GM03348 (cell line): ENCODE data around the gene KCNH8.

Source experiments
- DNase-seq: peaks from one replicate; pipeline ENCODE4 v3.0.0; 2012; ENCODE audit warnings: low spot score

Gene KCNH8

DNA sequence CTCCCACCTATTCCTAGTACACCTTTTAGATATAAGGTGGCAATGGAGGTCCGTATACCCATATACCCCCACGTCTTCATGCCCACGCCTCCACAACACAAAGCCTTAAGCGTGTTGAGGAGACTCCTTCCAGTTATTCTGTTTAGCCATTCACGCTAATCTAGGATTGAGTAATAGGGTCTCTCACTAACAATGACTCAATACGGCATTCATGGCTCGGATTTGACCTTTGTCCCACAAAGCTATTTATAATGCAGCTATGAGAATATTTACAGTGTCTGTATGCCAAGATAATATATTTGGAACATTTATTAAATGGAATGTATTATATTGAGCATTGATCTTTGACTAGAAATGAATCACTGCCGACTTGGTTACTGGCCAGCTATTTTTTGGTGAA is 215.8 kb downstream of the KCNH8 start:
- DNase-seq, result no peak

DNA sequence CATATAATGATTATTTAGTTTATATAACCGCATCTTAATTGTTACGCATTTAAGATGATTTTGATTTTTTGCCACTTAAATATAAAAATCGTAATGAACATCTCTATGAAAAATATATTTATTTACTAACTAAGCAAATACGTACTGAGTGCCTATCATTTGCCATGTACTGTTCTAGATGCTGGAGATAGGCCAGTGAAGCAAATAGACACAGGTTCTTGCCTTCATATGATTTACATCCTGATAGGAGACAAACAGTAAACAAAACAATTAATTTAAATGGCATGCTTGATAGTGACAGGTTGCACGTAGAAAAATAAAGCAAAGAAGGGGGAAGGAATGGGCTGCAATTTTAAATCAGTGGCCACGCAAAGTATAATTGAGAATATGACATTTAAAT is 217.2 kb downstream of the KCNH8 start:
- no peak for DNase-seq

DNA sequence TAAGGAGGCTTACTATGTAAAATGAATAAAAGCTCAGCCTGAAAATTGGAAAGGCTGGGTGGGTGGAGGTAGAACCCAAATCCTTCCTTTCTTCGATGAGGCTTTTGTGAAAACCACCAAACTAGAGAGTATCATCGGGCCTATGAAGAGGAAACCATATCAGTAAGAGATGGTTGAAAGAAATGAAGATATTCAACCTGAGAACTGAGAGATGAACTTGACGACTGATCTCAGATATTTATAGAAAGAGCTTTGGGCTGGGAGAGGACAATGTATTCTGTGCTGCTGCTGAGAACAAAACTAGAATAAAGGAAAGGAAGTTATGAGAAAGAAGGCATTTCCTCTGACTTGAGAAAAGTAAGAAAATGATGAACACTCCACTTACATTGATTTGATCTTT is 236.6 kb downstream of the KCNH8 start:
- DNase-seq, result no peak

DNA sequence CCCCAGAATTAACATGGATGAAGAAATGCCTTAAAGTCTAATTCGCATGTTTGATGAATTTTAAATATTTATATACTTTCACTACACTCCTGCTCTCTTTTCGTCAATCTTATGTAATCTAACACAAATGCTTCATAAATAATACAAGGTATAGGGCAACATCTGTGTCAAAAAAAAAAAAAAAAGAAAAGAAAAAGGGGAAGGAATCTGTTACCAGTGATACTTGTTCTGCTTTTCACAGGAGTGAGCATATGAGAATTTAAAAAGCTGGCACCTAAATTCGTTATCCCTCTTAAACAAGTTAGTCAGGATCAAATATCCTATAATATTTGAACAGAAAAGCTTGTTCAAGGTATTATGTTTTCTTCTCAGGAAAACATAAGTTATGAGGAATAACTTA is 243.8 kb downstream of the KCNH8 start:
- no peak for DNase-seq

DNA sequence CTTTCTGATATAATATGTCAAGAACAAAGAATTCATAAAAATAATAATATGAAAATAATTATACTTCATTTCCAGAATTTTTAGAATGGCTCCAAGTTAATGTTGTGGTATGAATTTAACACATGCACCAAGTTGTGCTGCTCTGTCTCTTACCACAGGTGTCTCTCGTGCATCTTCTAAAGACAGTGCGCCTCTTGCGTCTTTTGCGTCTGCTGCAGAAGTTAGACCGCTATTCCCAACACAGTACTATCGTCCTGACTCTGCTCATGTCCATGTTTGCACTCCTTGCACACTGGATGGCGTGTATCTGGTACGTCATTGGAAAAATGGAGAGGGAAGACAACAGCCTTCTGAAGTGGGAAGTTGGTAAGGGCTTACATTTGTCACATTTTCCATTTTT is 246.6 kb downstream of the KCNH8 start:
- no peak for DNase-seq

DNA sequence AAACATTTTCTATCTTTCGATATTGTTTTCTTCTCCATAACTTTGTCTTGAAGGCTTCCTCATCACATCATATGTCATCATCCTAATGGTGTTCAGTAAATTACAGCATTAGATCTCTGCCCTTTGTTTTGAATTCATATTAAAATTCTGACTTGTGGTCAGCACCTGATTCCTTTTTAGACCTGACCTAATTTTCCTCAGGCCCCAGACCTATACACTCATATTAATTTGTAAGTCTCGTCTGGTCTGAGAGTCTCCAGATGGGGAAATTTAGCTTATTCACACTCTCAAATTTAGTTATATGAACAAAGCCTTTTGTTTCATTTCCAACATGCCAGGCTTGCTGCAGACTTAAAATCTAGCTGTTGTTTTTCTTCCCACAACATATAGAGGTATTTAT is 248.4 kb downstream of the KCNH8 start:
- no peak for DNase-seq

DNA sequence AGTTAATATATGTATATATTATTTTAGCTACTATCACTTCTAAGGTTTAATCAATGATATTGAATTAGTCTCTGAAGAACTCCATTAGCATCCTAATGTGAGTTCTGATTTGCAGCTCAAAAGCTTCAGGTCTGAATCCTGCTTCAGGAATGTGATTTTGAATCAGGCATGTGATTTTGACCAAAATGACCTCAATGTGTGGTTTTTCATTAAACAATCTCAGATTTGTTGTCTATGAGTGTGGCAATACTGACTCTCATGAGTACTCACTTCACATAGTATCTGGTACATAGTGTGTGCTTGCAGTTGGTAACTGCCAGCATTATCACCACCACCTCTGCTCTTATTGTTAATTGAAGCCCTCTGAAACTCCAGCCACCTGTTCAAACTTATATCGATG is 251.0 kb downstream of the KCNH8 start:
- no peak for DNase-seq

DNA sequence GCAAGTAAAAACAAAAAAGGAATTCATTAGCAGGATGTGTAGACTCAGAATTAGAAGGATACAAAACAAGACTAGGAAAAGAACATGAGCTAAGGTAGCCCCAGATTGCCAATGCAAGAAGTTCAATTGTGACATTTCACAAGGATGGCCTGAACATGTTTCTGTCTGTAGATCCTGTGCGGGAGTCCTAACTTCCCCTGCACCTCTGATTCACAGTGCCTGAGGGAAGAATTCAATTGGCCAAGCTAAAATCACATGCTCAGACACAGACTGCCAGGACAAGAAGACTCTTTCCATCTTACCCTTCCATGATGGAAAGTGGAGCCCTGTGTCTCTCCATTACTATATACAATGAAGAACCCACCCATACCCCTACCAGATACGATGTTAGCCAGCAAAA is 251.5 kb downstream of the KCNH8 start:
- no peak for DNase-seq

DNA sequence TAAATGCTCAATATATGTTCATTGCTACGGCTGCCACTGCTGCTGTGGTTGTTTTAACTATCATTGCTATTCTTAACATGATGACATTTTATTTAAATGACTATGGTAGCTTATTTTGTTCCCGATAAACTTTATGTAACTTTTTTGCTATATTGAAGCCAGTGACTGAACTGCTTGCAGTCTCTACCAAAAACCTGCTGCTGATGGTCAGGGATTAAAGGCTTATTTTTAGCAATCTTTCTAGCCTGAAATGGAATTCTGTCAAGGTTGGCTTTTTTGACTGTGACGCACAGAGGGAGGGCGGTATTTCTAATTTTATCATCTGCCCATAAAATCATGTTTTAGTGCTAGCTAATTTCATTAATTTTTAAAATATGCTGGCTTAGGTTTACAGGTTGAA is 271.8 kb downstream of the KCNH8 start:
- no peak for DNase-seq

DNA sequence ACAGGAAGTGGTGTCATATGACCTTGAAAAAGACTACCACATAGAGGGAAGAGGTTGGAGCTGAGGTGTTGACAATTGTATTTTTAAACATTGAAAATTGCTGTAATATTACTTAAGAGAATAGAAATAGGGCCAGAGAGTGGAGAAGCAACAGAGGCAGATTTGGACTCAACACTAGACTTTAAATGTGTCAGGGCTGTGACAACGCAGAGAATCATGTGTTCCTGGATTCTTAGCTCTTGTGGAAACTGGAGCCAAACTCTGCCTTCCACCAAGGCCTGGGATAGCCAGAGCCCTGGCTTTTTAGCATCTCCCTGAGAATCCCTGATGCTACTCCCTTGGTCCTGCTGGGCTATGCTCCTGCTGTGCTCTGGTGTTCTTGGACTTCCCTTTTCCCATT is 277.5 kb downstream of the KCNH8 start:
- no peak for DNase-seq

DNA sequence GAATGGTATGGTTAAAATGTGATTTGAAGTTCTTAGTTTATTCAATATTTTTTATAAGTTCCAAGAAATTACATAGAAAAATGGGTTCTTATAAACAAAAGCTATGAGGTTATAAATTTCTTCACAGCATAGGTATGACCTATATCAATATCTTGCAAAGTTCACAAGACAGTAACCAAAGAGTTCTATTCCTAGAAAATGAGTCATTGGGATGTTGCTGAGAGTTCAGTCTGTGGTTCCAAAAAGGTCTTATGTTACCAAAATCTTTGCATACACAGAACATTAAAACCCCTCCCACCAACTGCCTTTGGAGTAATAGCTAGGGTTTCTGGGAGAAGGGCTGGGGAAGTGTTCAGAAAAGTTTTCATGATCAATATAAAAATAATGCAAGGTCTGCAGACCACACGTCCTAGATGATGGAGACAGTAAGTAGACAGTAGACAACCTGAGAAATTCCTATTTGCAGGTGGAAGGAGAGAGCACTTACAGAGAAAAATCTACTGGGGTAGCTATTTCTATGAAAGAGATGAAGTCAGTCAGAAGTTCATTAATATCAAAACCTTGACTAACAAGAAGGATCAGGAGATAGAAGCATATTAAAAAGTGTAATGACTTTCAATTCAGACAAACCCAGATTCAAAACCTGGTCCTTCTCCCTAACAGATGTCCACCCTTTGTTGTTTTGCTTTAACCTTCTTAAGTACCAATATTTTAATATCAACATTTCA is 279.3 kb downstream of the KCNH8 start:
- no peak for DNase-seq

DNA sequence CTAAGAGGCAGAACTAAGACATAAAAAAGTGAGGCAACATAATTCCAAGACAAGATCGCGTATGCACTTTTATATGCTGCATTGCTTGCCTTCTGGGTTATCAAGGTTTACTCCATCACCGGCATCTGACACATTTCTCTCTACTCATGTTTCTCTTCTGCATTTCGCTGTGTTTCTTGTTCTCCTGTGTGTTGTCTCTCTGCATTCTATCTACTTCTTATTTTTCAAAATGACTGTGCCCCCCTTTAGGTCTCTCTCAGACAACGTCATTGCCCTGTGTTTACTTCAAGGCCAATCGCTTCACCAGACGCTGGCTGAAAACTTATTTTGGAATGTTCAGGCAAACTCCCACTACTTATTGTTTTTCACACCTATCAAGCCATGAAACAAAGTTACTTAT is 280.4 kb downstream of the KCNH8 start:
- DNase-seq, result no peak

DNA sequence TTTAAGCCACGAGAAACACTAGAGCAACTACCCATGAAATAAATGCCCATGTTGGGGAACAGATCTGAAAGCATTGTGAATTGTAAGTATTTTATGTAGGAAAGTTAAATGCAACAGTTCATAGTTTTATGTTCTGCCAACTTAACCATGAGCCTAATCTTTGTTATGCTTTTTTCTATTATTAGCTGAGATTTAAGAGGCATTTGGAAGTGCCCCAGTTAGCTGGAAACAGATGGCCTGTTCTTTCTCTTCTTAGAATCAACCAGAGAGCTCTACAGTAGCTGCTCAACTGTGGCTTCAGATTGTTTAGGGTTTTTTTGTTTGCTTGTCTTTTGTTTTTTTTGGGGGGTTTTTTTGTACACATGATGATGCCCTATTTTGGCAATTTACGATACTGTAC is 284.4 kb downstream of the KCNH8 start:
- DNase-seq, result no peak

DNA sequence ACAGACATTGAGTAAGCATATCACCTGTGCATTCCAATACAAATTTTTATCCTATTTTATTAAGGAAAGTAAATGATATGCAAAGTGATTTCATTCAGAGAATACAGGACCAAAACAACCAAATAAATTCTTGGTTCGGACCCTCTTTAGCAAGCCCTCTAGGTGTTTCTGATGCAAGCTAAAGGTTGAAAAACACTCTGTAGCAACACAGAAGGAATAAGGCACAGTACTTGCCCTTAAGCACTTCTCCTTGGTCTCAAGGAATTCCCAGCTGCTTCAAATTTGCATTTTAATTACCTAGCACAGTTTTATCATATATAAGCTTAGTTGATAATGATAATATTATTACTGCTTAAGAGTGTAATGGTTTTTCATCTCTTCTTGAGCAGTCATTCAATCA is 288.4 kb downstream of the KCNH8 start:
- DNase-seq, result no peak

DNA sequence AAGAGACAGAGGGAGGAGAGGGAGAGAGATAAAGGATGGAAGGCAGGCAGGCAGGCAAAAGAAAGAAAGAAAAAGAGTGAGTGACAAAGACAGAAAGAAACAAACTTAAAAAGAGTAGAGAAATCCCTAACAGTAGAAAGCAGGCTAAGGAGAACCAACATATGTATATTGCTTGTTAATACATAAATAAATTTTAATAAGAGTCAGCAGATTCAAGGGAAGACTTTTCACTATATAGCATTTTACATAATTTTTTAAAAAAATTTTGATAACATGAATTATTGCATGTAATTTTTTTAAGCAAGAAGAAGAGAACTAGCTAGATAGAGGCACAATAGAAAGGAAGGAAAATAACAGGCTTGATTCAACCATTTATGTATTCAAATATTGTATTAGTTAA is 291.6 kb downstream of the KCNH8 start:
- no peak for DNase-seq

DNA sequence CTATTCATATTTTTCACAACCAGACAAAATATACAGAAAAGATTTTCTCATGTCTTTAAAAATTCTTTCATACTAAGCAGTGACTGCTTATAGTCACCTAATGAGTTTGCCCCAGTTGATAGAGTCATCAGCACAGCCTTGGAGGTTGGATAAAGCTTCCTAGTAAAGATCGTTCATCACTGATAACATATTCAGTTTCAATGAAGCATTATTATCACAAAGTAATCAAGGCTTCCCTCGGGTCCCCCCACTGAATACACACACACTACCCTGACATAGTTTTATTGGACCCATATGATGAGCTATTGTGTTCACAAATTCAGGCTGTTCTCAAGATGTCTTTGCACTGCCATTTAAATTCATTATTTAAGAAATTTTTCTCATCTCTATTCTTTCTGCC is 297.8 kb downstream of the KCNH8 start:
- no peak for DNase-seq

DNA sequence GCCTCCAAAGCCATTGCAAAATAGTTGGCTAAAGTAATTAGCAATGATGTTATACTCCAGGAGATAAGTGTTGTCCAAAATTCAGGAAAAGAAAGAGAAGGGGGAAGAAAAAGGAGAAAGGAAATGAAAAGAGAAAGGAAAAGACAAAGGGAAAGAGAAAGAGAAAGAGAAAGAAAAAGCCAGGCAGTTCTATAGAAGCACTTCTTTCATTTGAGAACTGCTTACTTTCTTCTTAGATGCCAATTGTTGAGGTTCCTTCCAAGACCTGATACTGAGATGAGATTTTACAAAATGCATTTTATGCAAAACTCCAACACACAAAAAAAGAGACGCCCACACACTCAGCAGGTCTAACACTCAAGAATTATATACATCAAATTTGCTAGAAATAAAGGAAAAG is 298.4 kb downstream of the KCNH8 start:
- DNase-seq, result no peak

DNA sequence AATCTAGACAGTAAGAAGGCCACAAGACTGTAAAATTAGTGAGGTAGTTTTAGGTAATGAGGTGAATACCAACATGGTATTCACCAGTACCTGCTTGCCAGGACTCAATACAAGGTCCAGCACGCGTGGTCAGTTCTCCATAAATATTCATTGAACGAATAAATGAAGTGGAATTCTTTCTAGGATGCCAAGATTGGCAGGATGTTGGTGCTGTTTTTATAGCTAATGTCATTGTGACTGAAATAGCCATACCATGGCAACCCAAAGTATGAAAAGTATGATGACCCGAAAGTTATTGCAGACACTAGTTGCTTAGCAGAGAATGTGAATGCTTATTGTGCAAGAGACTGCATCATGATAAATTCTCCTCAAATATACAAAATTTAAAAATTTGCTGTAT is 307.2 kb downstream of the KCNH8 start:
- no peak for DNase-seq

DNA sequence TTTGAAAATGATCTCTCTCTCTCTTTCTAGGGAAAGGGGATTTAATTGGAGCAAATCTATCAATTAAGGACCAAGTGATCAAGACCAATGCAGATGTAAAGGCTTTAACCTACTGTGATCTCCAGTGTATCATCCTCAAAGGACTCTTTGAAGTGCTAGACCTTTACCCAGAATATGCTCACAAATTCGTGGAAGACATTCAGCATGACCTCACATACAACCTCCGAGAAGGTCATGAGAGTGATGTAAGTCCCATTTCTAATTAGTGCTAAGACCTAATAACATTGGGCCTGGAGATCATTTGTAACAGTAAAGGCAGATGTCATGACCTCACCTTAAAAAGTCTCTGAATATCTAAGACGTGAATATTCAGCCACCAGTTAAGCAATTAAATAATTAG is 308.4 kb downstream of the KCNH8 start:
- no peak for DNase-seq

DNA sequence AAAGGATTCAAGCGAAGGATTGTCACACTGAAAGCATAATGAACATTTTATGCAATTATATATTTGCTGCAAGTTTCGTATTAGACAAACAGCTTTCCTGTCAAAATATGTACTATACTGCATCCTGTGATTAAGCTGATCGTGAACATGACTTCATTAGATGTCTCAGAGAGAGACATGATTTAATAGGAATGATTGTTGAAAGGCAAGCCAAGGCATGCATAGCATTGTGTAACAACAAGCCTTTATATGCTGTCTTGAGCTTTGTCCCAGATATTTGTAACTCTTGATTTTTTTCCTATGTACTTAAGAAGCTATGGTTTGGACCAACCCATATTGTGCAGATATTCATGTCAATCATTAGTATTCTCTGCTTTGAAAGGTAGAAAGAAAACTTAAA is 309.1 kb downstream of the KCNH8 start:
- no peak for DNase-seq

DNA sequence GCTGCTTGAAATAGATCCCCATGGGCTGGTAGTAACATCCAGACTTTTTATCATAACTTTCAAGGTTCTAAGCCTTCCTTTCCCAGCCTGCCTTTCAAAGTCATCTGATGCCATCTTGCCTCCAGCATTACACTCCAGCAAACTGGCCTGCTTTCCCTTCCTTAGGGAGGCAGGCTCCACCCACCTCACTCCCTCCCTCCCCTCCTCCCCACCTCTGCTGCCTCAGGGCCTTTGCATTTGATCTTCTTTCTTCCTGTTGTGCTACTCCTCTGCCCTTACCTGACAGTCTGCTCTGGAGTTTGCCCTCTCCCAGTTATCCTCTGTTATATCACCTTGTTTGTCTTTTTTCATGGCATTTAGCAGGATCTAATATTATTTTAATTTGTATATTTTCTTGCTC is 319.5 kb downstream of the KCNH8 start:
- no peak for DNase-seq

DNA sequence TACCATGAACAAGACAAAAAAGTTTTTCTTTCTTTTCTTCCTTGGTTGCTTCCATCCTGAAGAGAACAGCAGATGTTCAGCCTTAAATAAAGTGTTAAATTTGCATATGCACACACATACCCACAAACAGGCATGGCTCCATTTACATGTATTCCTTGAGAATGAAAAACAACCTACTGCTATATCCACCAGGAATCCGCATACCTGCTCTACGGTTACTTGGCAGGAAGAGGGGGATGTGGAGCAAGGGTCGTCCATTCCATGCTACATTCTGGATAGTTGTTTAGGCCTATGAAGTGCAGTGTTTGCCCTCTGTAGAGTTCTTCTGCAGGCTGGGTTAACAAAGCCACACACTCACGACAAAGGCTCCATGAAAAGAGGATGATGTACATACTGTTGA is 322.8 kb downstream of the KCNH8 start:
- no peak for DNase-seq

DNA sequence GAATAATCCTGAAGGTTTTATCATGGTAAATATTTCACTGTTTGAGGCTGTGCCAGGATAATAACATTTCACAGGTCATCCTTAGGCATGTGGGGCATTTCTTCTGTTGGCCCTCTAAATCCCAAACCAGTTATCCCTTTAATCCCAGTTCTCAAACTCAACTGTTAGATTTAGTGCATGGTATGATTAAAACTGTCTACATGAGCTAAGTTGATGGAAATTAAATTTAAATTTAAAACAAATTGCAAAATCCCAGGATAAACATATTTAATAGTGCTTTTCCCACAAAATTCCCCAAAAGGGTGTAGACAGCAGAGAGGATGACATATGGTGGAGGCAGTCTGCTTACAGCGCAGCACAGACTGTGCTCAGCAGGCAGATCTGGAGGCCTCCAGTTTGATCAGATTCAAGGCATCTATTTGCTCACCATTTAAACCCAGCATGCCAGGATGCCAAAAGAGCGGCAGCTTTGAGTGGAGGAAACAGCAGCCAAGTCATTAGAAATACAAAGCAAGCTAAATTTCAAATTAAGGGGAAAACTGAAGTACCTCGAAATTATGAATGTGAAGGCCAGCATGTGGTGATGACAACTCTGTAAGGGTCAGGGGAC is 325.8 kb downstream of the KCNH8 start:
- no peak for DNase-seq

DNA sequence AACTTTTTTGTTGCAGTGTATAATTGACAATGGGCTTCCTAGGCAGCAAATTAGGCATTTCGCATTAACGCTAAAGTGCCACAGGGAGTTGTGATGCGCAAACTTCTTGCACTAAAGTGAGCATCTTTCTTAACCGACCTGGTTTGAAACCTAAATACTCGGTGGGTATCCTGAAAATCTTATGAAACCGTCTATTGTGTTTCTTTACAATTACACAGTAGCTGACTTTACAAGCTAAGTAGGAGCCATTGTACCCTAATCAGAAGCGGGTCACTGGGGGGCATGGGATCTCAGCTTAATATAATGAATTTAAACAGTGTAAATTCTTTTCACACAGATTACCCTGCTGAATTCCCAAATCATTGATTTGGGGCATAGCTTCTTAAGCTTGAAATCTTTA is 328.0 kb downstream of the KCNH8 start:
- DNase-seq, result no peak
